ENCODE data around the gene JMJD8. TPM values are rescaled to one million over a fixed set of nuclear protein-coding genes. Genes with fewer than 3 reads are reported as not detected.

The JMJD8 gene
- total and polyA plus RNA-seq, 9 of the 15 experiments (the other 6 are each of a cell fraction or from before 2014, with no cell fraction given): 1.2 to 50.6 (median 29.3) TPM

DNA sequence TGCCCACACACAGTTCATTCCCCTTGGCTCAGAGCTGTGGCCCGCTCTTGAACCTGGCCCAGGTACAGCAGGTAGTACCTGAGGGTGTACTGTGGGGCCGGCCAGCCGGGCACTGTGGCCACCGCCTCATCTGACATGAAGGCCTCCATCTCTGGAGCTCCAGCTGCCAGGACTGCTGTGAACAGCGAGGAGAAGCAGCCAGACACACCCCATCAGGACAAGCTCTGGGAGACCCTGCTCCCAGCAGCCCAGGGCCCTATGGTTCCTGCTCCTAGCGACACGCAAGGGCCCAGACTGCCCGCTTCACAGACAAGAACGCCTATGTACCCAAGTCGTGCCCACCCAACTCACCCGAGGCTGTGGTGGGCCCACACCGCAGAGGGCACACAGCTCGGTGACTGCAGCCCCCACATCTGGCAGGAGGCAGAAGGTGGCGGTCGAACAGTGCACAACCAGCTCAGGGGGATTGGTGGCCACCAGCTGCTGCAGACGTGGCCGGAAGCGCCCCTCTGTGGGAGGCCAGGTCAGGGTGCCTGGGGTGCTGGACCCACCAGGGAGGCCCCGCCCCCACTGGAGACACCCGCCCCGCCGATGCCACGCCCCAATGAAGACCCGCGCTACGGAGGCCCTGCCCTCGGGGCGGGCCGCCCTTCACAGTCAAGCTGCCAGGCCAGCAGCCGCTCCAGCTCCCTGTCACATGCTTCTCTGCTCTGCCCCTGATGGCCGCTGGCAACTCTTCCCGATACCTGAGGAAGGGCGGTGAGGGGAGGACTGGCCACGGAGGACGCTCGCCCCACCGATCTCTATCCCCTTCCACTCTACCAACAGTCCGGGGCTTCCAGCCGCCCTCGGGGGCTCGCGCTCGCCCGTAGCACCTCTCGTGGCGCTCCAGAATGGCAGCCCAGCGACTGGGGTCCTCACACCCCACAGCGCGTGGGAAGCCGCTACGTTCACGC is 5.0 kb downstream of the JMJD8 start (continued):
- TF ChIP-seq RBFOX2 (IDR thresholded peaks at IDR 0.05; ENCODE audit: low read depth, low read length) (peak; percentile 65), SRF (CRISPR knock-in tag; IDR thresholded peaks at IDR 0.05) (no peak; a peak in 1 of 4 replicates), PYGO2 (tag; IDR thresholded peaks at IDR 0.05) (no peak), CHD2 (IDR thresholded peaks at IDR 0.05; ENCODE audit: low read depth, low read length) (no peak), NR2C1 (IDR thresholded peaks at IDR 0.05) (no peak), NR2C1 (tag; IDR thresholded peaks at IDR 0.05) (no peak), CSDE1 (IDR thresholded peaks at IDR 0.05) (no peak), SRSF7 (optimal IDR thresholded peaks at IDR 0.05; ENCODE audit: low read depth, low read length) (no peak), TAL1 (IDR thresholded peaks at IDR 0.05) (no peak), STAT5B (CRISPR knock-in tag; IDR thresholded peaks at IDR 0.05) (no peak), HDAC6 (IDR thresholded peaks at IDR 0.05; ENCODE audit: low read depth, low read length) (no peak), ESRRA (IDR thresholded peaks at IDR 0.05; ENCODE audit: borderline replicate concordance, low read depth) (no peak), SMAD4 (CRISPR knock-in tag; conservative IDR thresholded peaks at IDR 0.05) (no peak), CBFA2T2 (conservative IDR thresholded peaks at IDR 0.05) (no peak), SETDB1 (IDR thresholded peaks at IDR 0.05; ENCODE audit: low read length) (no peak), SP2 (IDR thresholded peaks at IDR 0.05; ENCODE audit: extremely low read depth, low read depth, low read length, poor library complexity, severe bottlenecking) (no peak), HNRNPL (IDR thresholded peaks at IDR 0.05; ENCODE audit: low read depth, low read length) (no peak), NCOA1 (IDR thresholded peaks at IDR 0.05; ENCODE audit: low read depth) (no peak), ZBED1 (IDR thresholded peaks at IDR 0.05) (no peak; the same call in 1 of the 2 replicates)
- TF ChIP-seq, protein P1, sequence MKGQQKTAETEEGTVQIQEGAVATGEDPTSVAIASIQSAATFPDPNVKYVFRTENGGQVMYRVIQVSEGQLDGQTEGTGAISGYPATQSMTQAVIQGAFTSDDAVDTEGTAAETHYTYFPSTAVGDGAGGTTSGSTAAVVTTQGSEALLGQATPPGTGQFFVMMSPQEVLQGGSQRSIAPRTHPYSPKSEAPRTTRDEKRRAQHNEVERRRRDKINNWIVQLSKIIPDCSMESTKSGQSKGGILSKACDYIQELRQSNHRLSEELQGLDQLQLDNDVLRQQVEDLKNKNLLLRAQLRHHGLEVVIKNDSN (CRISPR knock-in tag; IDR thresholded peaks at IDR 0.05): peak; percentile 61; the same call in 1 of the 2 replicates
- TF ChIP-seq, protein P2, sequence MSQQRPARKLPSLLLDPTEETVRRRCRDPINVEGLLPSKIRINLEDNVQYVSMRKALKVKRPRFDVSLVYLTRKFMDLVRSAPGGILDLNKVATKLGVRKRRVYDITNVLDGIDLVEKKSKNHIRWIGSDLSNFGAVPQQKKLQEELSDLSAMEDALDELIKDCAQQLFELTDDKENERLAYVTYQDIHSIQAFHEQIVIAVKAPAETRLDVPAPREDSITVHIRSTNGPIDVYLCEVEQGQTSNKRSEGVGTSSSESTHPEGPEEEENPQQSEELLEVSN (IDR thresholded peaks at IDR 0.05; ENCODE audit: borderline replicate concordance in 1 of 2, extremely low read depth in 1 of 2, insufficient read depth in 1 of 2, insufficient read length in 1 of 2, low read depth in 1 of 2, low read length in 1 of 2, poor library complexity in 1 of 2, severe bottlenecking in 1 of 2): peak; percentile 27 to 56
- TF ChIP-seq, protein P3, sequence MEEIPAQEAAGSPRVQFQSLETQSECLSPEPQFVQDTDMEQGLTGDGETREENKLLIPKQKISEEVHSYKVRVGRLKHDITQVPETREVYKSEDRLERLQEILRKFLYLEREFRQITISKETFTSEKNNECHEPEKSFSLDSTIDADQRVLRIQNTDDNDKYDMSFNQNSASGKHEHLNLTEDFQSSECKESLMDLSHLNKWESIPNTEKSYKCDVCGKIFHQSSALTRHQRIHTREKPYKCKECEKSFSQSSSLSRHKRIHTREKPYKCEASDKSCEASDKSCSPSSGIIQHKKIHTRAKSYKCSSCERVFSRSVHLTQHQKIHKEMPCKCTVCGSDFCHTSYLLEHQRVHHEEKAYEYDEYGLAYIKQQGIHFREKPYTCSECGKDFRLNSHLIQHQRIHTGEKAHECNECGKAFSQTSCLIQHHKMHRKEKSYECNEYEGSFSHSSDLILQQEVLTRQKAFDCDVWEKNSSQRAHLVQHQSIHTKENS (CRISPR knock-in tag; IDR thresholded peaks at IDR 0.05): no peak
- TF ChIP-seq, protein P4, sequence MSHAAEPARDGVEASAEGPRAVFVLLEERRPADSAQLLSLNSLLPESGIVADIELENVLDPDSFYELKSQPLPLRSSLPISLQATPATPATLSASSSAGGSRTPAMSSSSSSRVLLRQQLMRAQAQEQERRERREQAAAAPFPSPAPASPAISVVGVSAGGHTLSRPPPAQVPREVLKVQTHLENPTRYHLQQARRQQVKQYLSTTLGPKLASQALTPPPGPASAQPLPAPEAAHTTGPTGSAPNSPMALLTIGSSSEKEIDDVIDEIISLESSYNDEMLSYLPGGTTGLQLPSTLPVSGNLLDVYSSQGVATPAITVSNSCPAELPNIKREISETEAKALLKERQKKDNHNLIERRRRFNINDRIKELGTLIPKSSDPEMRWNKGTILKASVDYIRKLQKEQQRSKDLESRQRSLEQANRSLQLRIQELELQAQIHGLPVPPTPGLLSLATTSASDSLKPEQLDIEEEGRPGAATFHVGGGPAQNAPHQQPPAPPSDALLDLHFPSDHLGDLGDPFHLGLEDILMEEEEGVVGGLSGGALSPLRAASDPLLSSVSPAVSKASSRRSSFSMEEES (CRISPR knock-in tag; IDR thresholded peaks at IDR 0.05): no peak
- TF ChIP-seq, protein P5, sequence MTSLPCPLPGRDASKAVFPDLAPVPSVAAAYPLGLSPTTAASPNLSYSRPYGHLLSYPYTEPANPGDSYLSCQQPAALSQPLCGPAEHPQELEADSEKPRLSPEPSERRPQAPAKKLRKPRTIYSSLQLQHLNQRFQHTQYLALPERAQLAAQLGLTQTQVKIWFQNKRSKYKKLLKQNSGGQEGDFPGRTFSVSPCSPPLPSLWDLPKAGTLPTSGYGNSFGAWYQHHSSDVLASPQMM (CRISPR knock-in tag; IDR thresholded peaks at IDR 0.05): no peak

Measured in K562 (cell line).